PC-9 (cell line): ENCODE results near the gene ADAMTSL1. TPM values are rescaled to one million over a fixed set of nuclear protein-coding genes. Genes with fewer than 3 reads are reported as not detected.

Source experiments
- BruUV-seq: library from RNA; stranded (reverse); fragments of 400-500 nt; replicated peaks from 2 replicates; lab custom pipeline; 2021; lab: Mats Ljungman, UMichigan
- CTCF ChIA-PET: fragments of 300-600 bp; sonication (Branson Sonifier 250); formaldehyde crosslinking; loops from one replicate; lab custom pipeline; 2022; ENCODE audit warnings: antibody characterized with exemption; lab: Charles Lee
- POLR2A ChIA-PET: fragments of 300-600 bp; sonication (Branson Sonifier 250); formaldehyde crosslinking; loops from one replicate; lab custom pipeline; 2022; ENCODE audit warnings: antibody characterized with exemption; ENCODE audit not compliant: unreplicated experiment; lab: Charles Lee
- DNase-seq, 2 experiments: peaks; one replicate each; pipeline versions ENCODE4 v3.0.0 to v3.0.0-alpha.2; 2015 to 2022; ENCODE audit warnings: mixed read lengths in 1 of 2
- H2AFZ ChIP-seq: fragments of 200-600 bp; sonication (generic); 2 replicates; pipeline ENCODE4 v1.8.1; 2017; ENCODE audit warnings: antibody characterized with exemption
- H3F3A ChIP-seq: fragments of 200-600 bp; sonication (generic); 2 replicates; pipeline ENCODE4 v1.8.1; 2017; ENCODE audit warnings: antibody characterized with exemption, mild to moderate bottlenecking, low read depth; ENCODE audit not compliant: insufficient read depth
- H3K27ac ChIP-seq: fragments of 200-600 bp; sonication (generic); 2 replicates; pipeline ENCODE4 v1.6.1; 2016; ENCODE audit warnings: mixed run types
- H3K27me3 ChIP-seq: fragments of 200-600 bp; sonication (generic); 2 replicates; pipeline ENCODE4 v1.6.1; 2016; ENCODE audit warnings: low read depth, mixed run types; ENCODE audit not compliant: insufficient read depth
- H3K36me3 ChIP-seq: fragments of 200-600 bp; sonication (generic); 2 replicates; pipeline ENCODE4 v1.6.1; 2016; ENCODE audit warnings: low read depth, mixed run types
- H3K4me1 ChIP-seq: fragments of 200-600 bp; sonication (generic); replicated peaks from 2 replicates; pipeline ENCODE4 v1.6.1; 2016; ENCODE audit warnings: mixed run types; ENCODE audit not compliant: insufficient read depth
- H3K4me2 ChIP-seq: fragments of 200-600 bp; sonication (generic); 2 replicates; pipeline ENCODE4 v1.6.1; 2017; ENCODE audit warnings: mixed run types
- H3K4me3 ChIP-seq: fragments of 200-600 bp; sonication (generic); 2 replicates; pipeline ENCODE4 v1.6.1; 2016; ENCODE audit warnings: mixed run types
- H3K79me2 ChIP-seq: fragments of 200-600 bp; sonication (generic); 2 replicates; pipeline ENCODE4 v1.6.1; 2017; ENCODE audit warnings: low read depth, mixed run types
- H3K9me2 ChIP-seq: fragments of 200-600 bp; sonication (generic); 2 replicates; pipeline ENCODE4 v1.8.1; 2017; ENCODE audit warnings: mild to moderate bottlenecking; ENCODE audit not compliant: insufficient read depth
- H3K9me3 ChIP-seq: fragments of 200-600 bp; sonication (generic); 2 replicates; pipeline ENCODE4 v1.8.1; 2016; ENCODE audit warnings: low read depth; ENCODE audit not compliant: insufficient read depth
- H4K20me1 ChIP-seq: fragments of 200-600 bp; sonication (generic); 2 replicates; pipeline ENCODE4 v1.8.1; 2017; ENCODE audit not compliant: insufficient read depth
- CTCF ChIP-seq: fragments of 200-600 bp; sonication (generic); conservative IDR thresholded peaks from 2 replicates; pipeline ENCODE4 v1.6.1; 2017; ENCODE audit warnings: mixed run types, antibody characterized with exemption, mild to moderate bottlenecking, moderate library complexity
- EZH2 ChIP-seq: fragments of 200-600 bp; sonication (generic); IDR thresholded peaks from 2 replicates; pipeline ENCODE4 v1.8.0; 2017; ENCODE audit warnings: antibody characterized with exemption, low read depth
- intact Hi-C: fragments of 100-400 bp; cut with micrococcal nuclease; formaldehyde crosslinking; loops from one replicate; pipeline ENCODE4 v1.10.0; 2022; ENCODE audit not compliant: unreplicated experiment
- total RNA-seq: library from RNA; stranded (reverse); gene quantifications from 2 replicates; pipeline ENCODE4 v1.2.3, GENCODE V29; 2021

ADAMTSL1 gene
- total RNA-seq, 1 experiment from 2014 or later = not detected

- BruUV-seq = no TSS peak
- CTCF ChIA-PET = no interaction called here
Observed at GRCh38 chr9:18441261-18441660, 32.7 kb upstream of the ADAMTSL1 start.

GRCh38 chr9:18442629-18443491, 31.1 kb upstream of the ADAMTSL1 start:
- Histone ChIP-seq H3K4me3 (no peak overlapping the region), H3K79me2 (no peaks in the 10 kb centered on the region), H3K27ac (no peak overlapping the region), H3K4me2 (no peak overlapping the region), H3K9me2 (no peaks in the 10 kb centered on the region), H3K36me3 (no peaks in the 10 kb centered on the region), H3K27me3 (no peaks in the 10 kb centered on the region), H3K9me3 (no peaks in the 10 kb centered on the region; the same call in 1 of the 2 replicates), H3F3A (no peaks in the 10 kb centered on the region), H3K4me1 (no peaks in the 10 kb centered on the region), H4K20me1 (no peaks in the 10 kb centered on the region), H2AFZ (no peak overlapping the region)
- intact Hi-C loops = loop anchor here (5.0 kb wide), 1 partner anchor 186 kb away; no protein-coding TSS in a partner anchor
- no TSS peak for BruUV-seq
- CTCF ChIA-PET = interaction anchor here (0.5 to 1.3 kb wide), 3 partner anchors 188 to 698 kb away, joined by 3 to 6 read pairs (median 3); no protein-coding TSS in a partner anchor
- no peak for TF ChIP-seq EZH2
- TF ChIP-seq CTCF = peak; percentile 80
- DNase-seq = peak in 1 of 2 experiments; percentile 46
- POLR2A ChIA-PET = no interaction called here

More at GRCh38 chr9:18441261-18441660, 32.7 kb upstream of the ADAMTSL1 start:
- Histone ChIP-seq H3K27ac (no peak overlapping the region), H3K4me3 (no peak overlapping the region), H3K9me3 (no peaks in the 10 kb centered on the region; the same call in 1 of the 2 replicates), H3K27me3 (no peaks in the 10 kb centered on the region), H3K79me2 (no peaks in the 10 kb centered on the region), H3K4me2 (no peak overlapping the region), H3F3A (no peaks in the 10 kb centered on the region), H2AFZ (no peak overlapping the region), H4K20me1 (no peaks in the 10 kb centered on the region), H3K4me1 (no peaks in the 10 kb centered on the region), H3K36me3 (no peaks in the 10 kb centered on the region), H3K9me2 (no peaks in the 10 kb centered on the region)
- DNase-seq = no peak
- TF ChIP-seq EZH2 (no peak), CTCF (no peak)
- intact Hi-C loops = loop anchor here (5.0 kb wide), 1 partner anchor 184 kb away; no protein-coding TSS in a partner anchor
- POLR2A ChIA-PET = no interaction called here

- no peaks in the 10 kb centered on the region for H3F3A ChIP-seq
- ChIA-PET CTCF (no interaction called here), POLR2A (no interaction called here)
- no peak overlapping the region for H3K27ac ChIP-seq
- H3K4me1 ChIP-seq = no peaks in the 10 kb centered on the region
- H3K79me2 ChIP-seq = no peaks in the 10 kb centered on the region
- TF ChIP-seq CTCF (no peak), EZH2 (no peak)
- no peaks in the 10 kb centered on the region for H3K36me3 ChIP-seq
- intact Hi-C loops = no loop called here
- H4K20me1 ChIP-seq = no peaks in the 10 kb centered on the region
- no peaks in the 10 kb centered on the region; the same call in 1 of the 2 replicates for H3K9me3 ChIP-seq
- no peaks in the 10 kb centered on the region for H3K27me3 ChIP-seq
- no peak for DNase-seq
- H3K4me3 ChIP-seq = no peak overlapping the region
- no peak overlapping the region for H3K4me2 ChIP-seq
- H3K9me2 ChIP-seq = no peaks in the 10 kb centered on the region
- no TSS peak for BruUV-seq
- no peak overlapping the region for H2AFZ ChIP-seq
Observed at GRCh38 chr9:18447131-18447530, 26.8 kb upstream of the ADAMTSL1 start.
